HG02798 (cell line): ENCODE results near the gene PTPRD.

Experiments
- ATAC-seq: cut with Tn5 transposase; IDR thresholded peaks from one replicate; pipeline ENCODE4 v1.9.1; 2021; ENCODE audit warnings: mild to moderate bottlenecking; ENCODE audit not compliant: unreplicated experiment, poor library complexity

PTPRD gene

DNA sequence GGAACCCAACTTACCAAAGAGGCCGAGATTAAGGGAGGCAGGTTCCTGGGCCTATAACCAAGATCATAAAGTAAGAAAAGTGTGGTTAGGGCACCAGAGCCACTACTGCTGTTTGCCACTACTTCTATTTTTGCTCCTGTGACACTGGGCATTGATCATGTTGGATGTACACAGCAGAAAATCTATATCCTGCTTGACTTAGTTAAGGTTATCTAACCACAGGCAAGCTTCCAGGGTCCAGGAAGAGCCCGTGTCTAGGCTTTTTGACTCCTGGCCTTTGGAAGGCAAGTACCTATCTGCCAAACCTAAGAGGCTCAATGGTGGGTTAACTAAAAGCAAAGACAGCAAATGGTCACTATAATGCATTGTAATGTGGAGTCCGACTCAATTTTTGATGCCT, 2315.8 kb downstream of the PTPRD start:
- ATAC-seq: no peak

DNA sequence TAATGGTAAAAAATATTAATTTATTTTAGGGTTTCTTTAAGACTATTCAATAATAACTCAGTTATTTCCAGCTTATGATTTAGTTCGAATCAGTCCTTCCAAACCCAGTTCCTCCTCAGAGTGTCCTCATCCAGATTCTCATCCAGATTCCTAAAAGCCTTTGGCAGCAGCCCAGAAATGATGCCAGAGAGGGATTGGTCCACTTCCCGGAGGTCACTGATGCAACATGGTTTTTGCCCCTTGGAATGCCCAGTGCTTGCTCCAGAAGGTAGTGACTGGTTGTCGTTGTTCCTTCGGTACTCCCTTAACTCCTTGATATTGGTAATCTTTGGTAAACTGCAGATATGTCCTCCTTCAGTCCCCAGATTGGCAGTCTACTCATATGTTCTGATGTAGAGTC, 2320.1 kb downstream of the PTPRD start:
- ATAC-seq: no peak

DNA sequence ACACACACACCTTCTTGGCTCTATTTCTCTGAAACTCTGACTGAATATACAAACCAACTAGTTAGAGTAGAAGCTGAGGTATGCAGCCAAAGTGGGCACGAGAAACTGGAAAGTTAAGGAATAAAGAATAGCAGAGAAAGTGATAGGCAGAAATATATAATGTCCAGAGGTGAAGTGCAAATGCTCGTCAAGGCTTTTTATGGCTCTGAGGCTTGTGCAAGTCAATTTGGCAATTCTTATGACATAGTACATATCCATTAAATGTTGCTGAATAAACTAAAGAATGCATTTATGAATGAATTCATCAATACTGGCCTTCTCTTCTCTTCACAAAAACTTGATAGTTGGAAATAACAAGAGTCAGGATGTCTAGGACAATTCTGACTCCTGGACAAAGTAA, 2323.1 kb downstream of the PTPRD start:
- ATAC-seq: no peak

DNA sequence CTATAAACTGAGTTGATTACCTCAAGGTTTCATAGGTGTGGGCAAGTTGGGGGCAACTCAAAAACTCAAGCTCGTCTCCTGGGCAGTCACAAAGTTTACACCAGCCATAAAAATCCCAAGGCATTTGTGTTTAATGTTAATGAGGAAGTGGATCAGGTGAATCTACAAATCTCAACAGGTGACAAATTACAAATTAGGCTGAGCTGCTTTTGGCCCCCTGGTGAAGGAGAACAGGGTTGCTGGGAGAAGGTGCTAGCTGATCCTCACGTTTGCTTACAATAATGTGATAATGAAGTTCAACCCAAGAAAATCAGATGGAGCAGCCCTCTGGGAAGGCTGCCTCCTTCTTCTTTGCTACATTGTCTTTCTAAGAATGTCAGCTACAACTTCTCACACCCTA, 2324.8 kb downstream of the PTPRD start:
- no peak for ATAC-seq

DNA sequence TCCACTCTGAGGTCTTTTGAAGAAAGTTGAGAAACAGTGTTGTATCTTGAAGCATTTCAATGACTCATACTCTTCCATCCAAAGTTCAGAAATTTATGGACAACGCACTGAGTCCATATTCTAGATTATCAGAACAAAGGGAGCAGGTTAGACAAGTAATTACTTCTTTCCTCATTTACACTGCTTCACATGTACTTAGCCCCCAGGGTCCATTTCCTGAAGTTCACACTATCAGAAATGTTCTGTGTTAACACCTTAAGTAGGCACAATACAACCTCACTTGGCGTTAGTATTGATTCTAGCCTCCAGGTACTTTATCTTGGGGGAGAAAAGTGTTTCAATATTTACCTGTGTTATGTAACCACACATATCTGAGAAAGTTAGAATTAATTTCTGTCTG, 2325.3 kb downstream of the PTPRD start:
- no peak for ATAC-seq

DNA sequence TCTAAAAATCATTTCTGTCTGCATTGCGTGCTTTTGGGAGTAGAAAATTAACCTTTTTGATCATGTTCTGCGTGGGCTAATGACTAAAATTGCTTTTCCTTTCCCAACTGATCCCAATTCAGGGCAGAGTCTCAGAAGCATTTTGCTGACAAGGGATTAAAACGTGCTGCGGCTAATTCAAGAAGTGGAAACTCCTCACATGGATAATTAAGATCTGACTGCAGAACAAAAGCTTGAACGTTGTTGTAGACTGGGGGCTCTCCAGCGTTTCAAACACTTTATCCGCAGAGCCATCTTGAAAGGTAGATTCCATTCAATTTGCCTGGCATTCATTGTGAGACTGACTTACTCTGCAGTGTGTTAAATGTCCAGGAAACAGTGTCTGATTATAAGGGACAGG, 2327.9 kb downstream of the PTPRD start:
- no peak for ATAC-seq

DNA sequence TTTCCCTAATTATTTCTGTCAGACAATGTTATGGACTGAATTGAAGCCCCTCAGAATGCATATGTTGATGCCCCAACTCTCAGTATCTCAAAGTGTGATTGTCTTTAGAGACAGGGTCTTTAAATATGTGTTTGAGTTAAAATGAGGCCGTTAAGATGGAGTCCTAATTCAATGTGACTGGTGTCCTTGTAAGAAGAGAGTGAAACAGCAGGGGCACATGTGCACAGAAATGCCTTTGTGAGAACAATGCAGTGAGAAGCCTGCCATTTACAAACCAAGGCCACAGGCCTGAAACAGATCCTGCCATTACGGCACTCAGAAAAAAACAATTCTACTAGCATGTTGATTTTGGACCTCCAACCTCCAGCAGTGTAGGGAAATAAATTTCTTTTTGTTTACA, 2330.3 kb downstream of the PTPRD start:
- ATAC-seq: no peak

DNA sequence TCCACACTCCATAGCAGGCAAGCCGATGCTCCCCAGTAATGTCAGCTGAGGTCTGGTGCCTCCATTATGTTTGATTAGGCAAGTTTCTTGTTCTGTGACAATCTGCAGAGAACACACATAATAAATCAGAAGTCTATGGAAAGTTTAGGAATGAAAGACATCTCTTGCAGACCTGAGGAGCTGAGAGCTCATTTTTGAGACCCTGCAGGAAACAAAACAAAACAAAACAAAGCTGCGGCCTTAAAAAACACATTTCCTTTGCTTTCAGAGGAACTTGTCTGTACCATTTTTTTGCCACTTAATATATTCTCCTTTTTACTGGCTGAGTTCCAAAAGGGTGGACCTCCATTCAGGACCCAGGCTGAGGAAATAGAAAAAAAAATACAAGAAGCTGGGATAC, 2332.0 kb downstream of the PTPRD start:
- no peak for ATAC-seq

DNA sequence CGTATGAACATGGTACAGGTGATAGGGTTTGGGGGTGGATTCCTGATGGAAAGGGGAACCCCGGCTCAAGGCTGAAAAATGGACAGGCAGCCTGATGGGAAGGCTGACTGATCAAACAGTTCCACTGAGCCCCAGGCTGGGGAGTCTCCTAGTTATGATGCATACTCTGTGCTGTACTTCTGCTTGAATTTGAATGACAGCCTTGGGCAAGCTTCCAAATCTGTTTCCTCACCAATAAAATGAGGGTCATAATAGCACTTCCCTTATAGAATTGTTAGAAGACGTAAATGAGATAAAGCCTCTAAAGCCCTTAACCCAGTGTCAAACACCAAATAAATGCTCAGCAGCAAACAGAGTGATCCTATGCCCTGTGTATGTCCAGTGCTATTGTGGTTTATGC, 2334.8 kb downstream of the PTPRD start:
- ATAC-seq: no peak

DNA sequence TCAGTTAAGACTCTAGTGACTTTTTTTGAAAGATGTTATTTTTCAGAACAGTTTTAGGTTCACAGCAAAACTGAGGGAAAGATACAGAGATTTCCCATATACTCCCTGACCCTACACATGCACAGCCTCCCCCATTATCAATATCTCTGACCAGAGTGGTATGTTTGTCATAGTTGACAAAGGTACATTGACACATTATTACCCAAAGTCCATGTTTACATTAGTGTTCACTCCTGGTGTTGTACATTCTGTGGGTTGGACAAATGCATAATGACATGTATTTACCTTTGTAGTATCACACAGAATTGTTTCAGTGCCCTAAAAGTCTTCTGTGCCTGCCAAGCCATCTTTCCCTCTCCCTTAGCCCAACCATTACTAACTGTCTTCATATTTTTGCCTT, 2342.6 kb downstream of the PTPRD start:
- no peak for ATAC-seq

DNA sequence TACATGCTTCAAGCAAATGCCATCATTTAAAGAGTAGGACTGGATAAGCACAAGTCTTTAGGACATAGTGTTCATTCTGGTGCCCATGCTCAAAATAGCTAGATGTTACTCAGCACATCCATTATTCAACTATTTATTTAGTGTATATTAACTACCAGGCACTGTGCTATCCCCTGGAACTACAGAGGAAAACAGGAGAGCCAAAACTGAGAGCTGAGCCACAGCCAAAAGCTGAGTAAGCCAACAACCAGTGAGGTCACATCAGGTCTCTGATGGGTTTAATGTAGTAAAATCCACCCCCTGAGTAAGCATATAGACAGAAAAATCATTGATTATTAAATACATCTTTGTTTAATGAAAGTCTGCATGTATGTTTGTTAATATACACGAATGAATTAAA, 2343.9 kb downstream of the PTPRD start:
- ATAC-seq: no peak

DNA sequence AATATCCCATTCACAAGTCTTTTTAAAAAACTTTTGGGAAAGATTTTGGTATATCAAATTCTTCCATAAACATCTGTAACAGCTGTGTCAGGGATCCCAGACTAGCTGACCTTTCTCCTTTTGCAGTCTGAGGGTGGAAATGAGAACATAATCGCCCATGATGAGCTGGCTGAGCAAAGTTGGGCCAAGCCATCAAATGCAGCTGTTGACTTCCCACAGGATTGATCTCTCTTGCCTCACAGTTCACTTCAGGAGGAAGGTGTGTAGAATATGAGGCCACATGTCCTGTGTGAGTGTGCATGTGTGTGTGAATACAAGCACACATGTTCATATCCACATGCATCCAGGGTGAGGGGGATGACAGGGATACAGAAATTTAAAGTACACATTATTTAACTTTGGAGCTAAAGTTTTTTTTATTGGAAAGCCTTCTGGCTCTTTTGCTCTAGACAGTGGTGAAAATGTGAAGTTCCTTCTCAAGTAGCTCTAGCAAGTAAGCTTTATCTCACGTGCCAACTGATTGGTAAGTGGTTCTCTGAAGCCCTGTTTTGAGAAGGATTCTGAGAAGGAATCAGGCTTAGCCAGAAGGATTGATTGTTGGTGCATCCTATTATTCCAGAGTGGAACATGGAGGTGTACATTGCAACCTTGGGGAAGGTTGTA, 2344.5 kb downstream of the PTPRD start:
- no peak for ATAC-seq

DNA sequence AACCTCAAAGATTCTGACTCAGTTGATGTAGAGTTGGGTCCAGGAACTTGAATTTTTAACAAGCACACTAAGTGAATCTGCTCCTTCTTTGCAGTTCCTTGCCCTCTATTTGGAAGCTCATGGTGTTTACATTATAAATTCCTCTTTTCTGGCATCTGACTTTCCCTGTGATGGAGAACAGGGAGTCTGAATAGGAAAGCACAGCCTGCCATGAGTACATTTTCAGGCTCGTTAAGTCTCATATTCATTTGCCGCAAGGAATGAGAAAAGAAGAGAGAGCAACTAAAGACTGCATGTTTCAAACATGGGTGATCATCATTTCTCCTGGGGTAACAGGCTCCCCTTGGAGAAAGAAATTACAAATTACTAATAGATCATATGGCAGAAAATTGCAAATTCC, 2345.2 kb downstream of the PTPRD start:
- no peak for ATAC-seq

DNA sequence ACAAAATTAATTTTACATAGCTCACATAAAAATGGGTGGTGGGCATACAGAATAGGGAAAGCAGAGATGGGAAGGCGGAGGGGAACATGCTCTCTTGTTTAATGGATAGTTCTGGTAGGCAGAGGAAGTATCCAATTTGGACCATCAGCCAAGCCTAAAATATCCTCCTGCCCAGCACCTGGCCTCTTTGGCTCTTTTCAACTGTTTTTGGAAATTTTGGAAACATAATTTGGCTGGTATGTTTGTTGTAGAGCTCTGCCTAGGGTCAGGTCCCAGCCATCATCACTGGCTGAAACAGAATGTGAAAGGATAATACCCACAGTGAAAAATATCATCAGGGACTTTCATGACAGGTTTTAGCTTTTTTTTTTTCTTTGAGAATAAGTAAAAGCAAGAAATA, 2345.9 kb downstream of the PTPRD start:
- ATAC-seq: no peak

DNA sequence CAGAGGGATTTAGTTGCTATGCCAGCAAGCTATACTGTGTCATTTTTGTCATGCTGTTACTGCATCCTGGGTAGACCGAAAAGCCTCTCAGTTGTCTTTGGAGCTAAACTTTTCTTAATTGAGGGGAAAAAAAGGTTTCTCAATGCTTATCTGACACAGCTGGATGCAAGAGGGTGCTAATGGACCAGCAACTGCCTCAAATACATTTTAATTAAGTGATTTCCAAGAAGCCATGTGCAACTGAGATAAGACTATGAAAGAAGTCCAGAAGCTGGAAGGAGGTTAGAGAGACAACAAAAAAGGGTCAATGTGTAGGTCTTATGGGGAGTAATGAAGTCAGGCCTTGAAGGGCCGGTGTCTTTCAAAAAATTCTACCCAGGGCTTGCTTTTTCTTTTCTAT, 2347.5 kb downstream of the PTPRD start:
- ATAC-seq: no peak
